Gastroesophageal sphincter (tissue), 4 donors: ENCODE results near the gene C1orf122. TPM values are rescaled to one million over a fixed set of nuclear protein-coding genes. Genes with fewer than 3 reads are reported as not detected.

Source experiments
- ATAC-seq: fragments of 150-250 bp; one replicate; pipeline ENCODE4 v1.9.1; 2016; ENCODE audit warnings: mild to moderate bottlenecking, moderate library complexity
- H3K27ac ChIP-seq, 4 donors: fragments of 200-600 bp; sonication (generic) in 3 of 4; 1 replicate in 3 of 4; 2 replicates in 1 of 4; pipeline ENCODE4 v1.5.1; 2016 to 2019
- H3K27me3 ChIP-seq: fragments of 200-600 bp; sonication (generic); one replicate; pipeline ENCODE4 v1.5.1; 2019
- H3K36me3 ChIP-seq, 2 donors: fragments of 200-600 bp; sonication (generic); one replicate each; pipeline ENCODE4 v1.5.1; 2019; ENCODE audit warnings: control low read depth in 1 of 2
- H3K4me1 ChIP-seq, 3 donors: fragments of 200-600 bp; sonication (generic); 1 replicate in 2 of 3; 2 replicates in 1 of 3; pipeline ENCODE4 v1.5.1; 2016 to 2019; ENCODE audit warnings: control low read depth in 2 of 3
- H3K4me3 ChIP-seq, 2 donors: fragments of 200-600 bp; sonication (generic); one replicate each; pipeline ENCODE4 v1.5.1; 2019; ENCODE audit warnings: mild to moderate bottlenecking in 1 of 2, moderate library complexity in 1 of 2
- H3K9me3 ChIP-seq, 3 donors: fragments of 200-600 bp; sonication (generic); one replicate each; pipeline ENCODE4 v1.5.1; 2017 to 2019; ENCODE audit warnings: control low read depth in 2 of 3
- EP300 ChIP-seq: sonication (generic); formaldehyde crosslinking; IDR thresholded peaks from one replicate; pipeline ENCODE4 v1.6.1; 2017; ENCODE audit warnings: antibody characterized with exemption, mild to moderate bottlenecking
- POLR2A ChIP-seq, 2 donors: fragments of 450-650 bp; IDR thresholded peaks; one replicate each; pipeline ENCODE4 v1.6.1; 2017; ENCODE audit warnings: antibody characterized with exemption in 2 of 2, mild to moderate bottlenecking in 2 of 2, moderate library complexity in 1 of 2
- POLR2AphosphoS5 ChIP-seq: sonication (generic); formaldehyde crosslinking; IDR thresholded peaks from one replicate; pipeline ENCODE4 v1.6.1; 2017; ENCODE audit warnings: antibody characterized with exemption
- WGBS, 2 donors: methylation state at CpG; one replicate each; pipeline ENCODE4 v1.1.5; 2018; ENCODE audit warnings: low coverage in 1 of 2; 5-methylcytosine and 5-hydroxymethylcytosine counted together
- total RNA-seq, 4 donors: library from RNA; depleted of rRNA; stranded (reverse); fragments of >200 nt; gene quantifications; one replicate each; pipeline ENCODE4 v1.1.0, GENCODE V29; 2016
- TF ChIP-seq, protein P1 (sequence below), 4 experiments: fragments of 200-600 bp in 2 of 4; fragments of 450-650 bp in 2 of 4; sonication (generic) in 1 of 4; IDR thresholded peaks; one replicate each; pipeline ENCODE4 v1.5.1; 2017 to 2019; ENCODE audit warnings: antibody characterized with exemption in 4 of 4, mild to moderate bottlenecking in 2 of 4, moderate library complexity in 2 of 4

C1orf122 gene
- total RNA-seq, 4 donors from 2014 or later, result 53.7 to 73.0 (median 62.5) TPM

DNA sequence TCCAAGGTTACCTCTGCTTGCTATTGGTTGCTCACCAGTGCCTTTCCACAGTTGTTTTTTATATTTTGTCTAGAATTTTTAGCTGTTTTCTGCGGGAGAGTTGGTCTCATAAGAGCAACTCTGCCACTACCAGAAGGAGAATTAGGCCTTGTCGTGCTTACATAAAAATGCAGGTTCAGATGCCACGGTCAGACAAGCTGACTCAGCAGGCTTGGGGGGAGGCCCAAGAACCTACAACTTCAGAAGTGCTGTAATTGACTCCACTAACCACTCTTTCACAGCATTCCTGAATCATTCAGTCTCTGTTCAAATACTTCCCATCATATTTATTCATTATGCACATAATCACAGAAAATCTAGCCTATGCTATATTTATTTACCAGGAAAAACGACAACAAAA, 23.5 kb downstream of the C1orf122 start:
- no peak for ATAC-seq
- Histone ChIP-seq H3K4me1 (no peaks in the 10 kb centered on the region), H3K4me3 (no peak overlapping the region), H3K36me3 (peaks cover 0 to 92% of the 10 kb centered on the region in 2 donors), H3K27ac (no peak overlapping the region), H3K27me3 (no peaks in the 10 kb centered on the region), H3K9me3 (no peaks in the 10 kb centered on the region)
- 94 to 100% methylated on average over 3 to 4 of the region's 4 CpGs for WGBS, 2 donors
- no peak for TF ChIP-seq POLR2A (IDR thresholded peaks at IDR 0.05)
- TF ChIP-seq, protein P1, sequence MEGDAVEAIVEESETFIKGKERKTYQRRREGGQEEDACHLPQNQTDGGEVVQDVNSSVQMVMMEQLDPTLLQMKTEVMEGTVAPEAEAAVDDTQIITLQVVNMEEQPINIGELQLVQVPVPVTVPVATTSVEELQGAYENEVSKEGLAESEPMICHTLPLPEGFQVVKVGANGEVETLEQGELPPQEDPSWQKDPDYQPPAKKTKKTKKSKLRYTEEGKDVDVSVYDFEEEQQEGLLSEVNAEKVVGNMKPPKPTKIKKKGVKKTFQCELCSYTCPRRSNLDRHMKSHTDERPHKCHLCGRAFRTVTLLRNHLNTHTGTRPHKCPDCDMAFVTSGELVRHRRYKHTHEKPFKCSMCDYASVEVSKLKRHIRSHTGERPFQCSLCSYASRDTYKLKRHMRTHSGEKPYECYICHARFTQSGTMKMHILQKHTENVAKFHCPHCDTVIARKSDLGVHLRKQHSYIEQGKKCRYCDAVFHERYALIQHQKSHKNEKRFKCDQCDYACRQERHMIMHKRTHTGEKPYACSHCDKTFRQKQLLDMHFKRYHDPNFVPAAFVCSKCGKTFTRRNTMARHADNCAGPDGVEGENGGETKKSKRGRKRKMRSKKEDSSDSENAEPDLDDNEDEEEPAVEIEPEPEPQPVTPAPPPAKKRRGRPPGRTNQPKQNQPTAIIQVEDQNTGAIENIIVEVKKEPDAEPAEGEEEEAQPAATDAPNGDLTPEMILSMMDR (IDR thresholded peaks at IDR 0.05), result no peak
- no peak for TF ChIP-seq POLR2AphosphoS5
- no peak for TF ChIP-seq EP300

DNA sequence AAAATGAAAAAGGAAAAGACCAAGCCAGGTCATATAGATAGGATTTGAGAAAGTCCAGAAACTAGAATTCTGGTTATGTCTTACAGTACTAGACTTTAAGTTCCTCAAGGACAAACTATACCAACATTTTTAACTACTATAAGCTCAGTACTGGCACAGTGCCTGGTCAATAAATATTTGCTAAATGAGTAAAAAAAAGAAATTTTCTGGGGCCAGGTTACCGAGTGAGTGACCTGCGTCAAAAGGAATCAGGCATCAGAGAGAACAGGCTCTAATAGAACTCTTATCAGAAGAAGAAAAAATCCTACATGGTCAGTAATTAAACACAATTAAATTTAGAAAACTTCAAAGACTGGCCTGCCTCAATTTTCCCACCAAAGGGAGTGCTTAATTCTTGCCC, 24.2 kb downstream of the C1orf122 start:
- H3K4me1 ChIP-seq, result no peaks in the 10 kb centered on the region
- ATAC-seq, result no peak
- no peaks in the 10 kb centered on the region for H3K9me3 ChIP-seq
- TF ChIP-seq POLR2A (IDR thresholded peaks at IDR 0.05) (no peak), EP300 (no peak), POLR2AphosphoS5 (no peak)
- TF ChIP-seq, protein P1 (IDR thresholded peaks at IDR 0.05), result no peak
- no peaks in the 10 kb centered on the region for H3K27me3 ChIP-seq
- H3K36me3 ChIP-seq, result peaks cover 0 to 93% of the 10 kb centered on the region in 2 donors
- 81 to 85% methylated on average over 2 of the region's 2 CpGs for WGBS, 2 donors
- no peak overlapping the region for H3K4me3 ChIP-seq
- no peak overlapping the region for H3K27ac ChIP-seq

DNA sequence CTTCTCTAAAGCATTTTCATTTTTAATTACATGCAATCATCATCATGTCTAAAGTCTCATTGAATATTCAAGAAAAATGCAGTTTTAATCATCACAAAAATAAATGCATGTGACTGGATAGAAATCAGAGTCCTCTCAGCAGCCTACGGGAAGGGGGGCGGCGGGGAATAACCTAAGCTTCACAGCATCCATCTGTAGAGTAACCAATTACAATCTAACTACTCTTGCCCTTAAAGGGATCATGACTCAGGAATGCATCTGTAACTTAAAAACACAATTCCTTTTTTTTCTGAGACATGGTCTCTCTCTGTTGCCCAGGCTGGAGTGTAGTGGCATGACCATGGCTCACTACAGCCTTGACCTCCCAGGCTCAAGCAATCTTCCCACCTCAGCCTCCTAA, 29.2 kb downstream of the C1orf122 start:
- TF ChIP-seq POLR2A (IDR thresholded peaks at IDR 0.05) (no peak), EP300 (no peak), POLR2AphosphoS5 (no peak)
- TF ChIP-seq, protein P1 (IDR thresholded peaks at IDR 0.05), result no peak
- 57 to 100% methylated on average over 1 to 3 of the region's 3 CpGs for WGBS, 2 donors
- Histone ChIP-seq H3K27ac (no peak overlapping the region), H3K9me3 (no peaks in the 10 kb centered on the region), H3K36me3 (peaks cover 0 to 91% of the 10 kb centered on the region in 2 donors), H3K4me3 (no peak overlapping the region), H3K27me3 (no peaks in the 10 kb centered on the region), H3K4me1 (peaks cover 0 to 8% (median 0%) of the 10 kb centered on the region in 3 donors)
- no peak for ATAC-seq

DNA sequence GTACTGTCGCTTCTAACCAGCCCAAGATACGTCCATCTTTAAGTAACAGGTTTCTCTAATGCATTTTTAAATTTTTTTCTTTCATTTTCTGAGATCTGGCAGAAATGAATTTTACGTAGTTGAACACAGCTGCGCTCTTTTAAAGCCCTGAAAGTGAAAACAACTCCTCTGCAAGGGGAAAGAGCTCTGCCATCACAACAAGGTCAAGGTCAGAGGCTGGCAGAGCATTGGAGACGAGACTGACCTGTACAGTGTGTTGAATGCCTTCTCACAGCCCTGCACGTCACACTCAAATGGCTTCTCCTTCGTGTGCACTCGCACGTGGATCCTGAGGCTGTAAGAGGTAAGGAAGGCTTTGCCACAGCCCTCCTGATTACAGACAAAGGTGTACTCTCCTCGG, 32.1 kb downstream of the C1orf122 start:
- Histone ChIP-seq H3K4me3 (no peak overlapping the region), H3K9me3 (no peaks in the 10 kb centered on the region), H3K27me3 (no peaks in the 10 kb centered on the region), H3K36me3 (peaks cover 0 to 62% of the 10 kb centered on the region in 2 donors), H3K27ac (no peak overlapping the region), H3K4me1 (peaks cover 0 to 8% (median 0%) of the 10 kb centered on the region in 3 donors)
- WGBS, 2 donors, result 85 to 87% methylated on average over 6 to 10 of the region's 10 CpGs
- ATAC-seq, result no peak
- no peak for TF ChIP-seq EP300
- TF ChIP-seq POLR2AphosphoS5, result no peak
- TF ChIP-seq, protein P1 (IDR thresholded peaks at IDR 0.05), result no peak
- no peak for TF ChIP-seq POLR2A (IDR thresholded peaks at IDR 0.05)

DNA sequence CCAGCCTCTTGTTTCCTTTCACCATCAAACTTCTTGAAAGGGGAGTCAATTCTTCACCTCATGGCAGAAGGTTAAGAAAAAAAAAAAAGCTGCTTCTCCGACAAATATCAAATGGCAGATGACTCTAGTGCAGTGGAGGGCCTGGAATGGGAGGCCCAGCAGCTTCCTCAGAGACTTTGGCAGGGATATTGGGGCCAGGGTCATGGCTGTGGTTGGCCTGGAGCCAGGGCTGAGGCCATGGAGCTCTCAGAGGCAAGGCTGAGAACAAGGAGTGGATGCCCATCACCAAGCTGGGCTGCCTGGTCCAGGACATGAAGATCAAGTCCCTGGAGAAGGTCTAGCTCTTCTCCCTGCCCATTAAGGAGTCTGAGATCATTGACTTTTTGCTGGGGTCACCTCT, 33.1 kb downstream of the C1orf122 start:
- peaks cover 0 to 8% (median 0%) of the 10 kb centered on the region in 3 donors for H3K4me1 ChIP-seq
- no peaks in the 10 kb centered on the region for H3K27me3 ChIP-seq
- H3K36me3 ChIP-seq, result peaks cover 0 to 55% of the 10 kb centered on the region in 2 donors
- 57% methylated on average over 1 of the region's 1 CpG; no CpG with 5 or more reads in 1 of the 2 donors for WGBS, 2 donors
- no peak overlapping the region for H3K4me3 ChIP-seq
- no peak for TF ChIP-seq POLR2A (IDR thresholded peaks at IDR 0.05)
- TF ChIP-seq EP300, result no peak
- TF ChIP-seq, protein P1 (IDR thresholded peaks at IDR 0.05), result no peak
- TF ChIP-seq POLR2AphosphoS5, result no peak
- H3K27ac ChIP-seq, result no peak overlapping the region
- no peaks in the 10 kb centered on the region for H3K9me3 ChIP-seq
- ATAC-seq, result no peak
